CD4-positive, alpha-beta T cell treated with Interleukin-17A for 4 hours (primary cell): ENCODE measurements around the gene IBTK.
"Not testable (repeated sequence)": the region's sequence is repeated elsewhere in the genome, so short reads cannot be mapped to it uniquely, and the experiment has no call there.

Source experiments
- DNase-seq: peaks from one replicate; pipeline ENCODE4 v3.0.0-alpha.2; 2020; ENCODE audit warnings: mixed read lengths

IBTK gene

DNA sequence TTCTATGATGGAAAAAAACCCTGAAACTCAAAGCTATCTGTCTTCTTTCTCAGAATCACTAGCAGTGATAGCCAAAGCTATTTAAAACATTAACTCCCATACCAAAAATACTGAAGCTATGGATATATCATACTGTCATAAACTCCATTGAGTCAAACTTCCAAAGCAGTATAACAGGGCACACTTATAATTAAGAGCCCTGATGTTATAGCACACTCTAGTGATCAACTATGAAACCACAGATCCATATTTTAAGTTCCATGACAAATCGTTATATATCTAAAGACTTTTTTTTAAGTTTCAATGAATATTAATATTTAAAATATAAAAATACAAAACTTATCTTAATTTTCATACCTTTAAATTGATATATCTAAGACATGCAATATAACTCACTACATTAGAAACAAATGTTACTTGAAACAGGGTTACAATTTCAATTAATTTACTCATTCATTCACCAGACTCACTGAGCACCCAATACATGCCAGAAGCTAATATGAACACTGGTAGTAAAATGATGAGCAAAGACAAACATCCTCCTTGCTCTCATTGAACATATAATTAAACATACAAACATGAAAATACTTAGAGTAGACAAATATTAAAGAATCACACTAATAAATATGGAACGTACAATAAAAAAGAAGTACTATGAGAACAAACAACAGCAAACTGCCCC is 69.3 kb downstream of the IBTK start:
- DNase-seq: no peak

- no peak for DNase-seq
Measured at GRCh38 chr6:82176616-82177015, 70.9 kb downstream of the IBTK start.

DNA sequence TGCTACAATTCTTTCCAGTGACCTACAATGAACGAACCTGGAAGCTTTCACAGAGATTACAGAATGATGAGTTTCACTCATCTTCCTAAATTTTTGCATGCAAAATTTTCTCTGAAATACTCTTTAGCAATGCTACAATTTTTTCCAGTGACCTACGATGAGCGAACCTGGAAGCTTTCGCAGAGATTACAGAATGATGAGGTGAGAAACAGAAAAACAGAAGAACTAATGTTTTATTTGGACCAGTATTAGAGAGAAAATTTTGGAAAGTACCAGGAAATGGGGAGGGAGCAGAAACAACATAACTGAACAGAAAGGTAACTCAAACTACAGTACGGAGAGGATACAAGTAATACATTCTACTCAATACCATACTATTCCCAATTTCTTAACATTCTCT is 75.0 kb downstream of the IBTK start:
- DNase-seq: no peak

DNA sequence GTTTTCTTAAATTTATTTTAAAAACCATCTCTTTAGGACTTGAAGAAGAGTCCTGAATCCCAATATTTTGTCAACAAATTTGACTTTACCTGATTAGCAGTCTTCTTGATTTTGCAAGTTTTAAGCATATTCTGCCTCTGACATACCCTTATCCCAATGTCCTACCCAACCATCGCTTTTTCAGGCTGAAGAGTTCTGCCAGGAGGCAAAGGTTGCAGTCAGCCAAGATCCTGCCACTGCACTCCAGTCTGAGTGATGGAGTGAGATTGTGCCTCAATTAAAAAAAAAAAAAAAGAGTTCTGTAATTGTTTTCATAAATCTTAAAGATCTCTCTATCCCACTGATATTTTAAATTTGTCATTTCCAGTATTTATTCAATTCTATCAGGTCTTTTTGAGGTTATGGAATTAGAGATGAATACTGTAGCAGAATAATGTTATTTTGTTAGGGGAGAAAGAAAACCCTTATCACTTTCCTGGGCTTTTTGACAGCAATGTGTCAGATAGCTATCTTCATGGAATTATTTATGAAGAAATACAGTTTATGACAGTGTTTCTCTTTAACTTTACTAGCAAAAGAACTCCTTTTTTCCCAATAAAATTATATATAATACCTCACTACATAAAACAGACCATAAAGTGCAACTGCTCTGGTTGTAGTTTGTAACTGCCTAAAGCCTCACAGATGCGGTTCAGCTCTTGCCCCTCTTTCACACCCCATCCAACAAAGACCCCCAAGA is 78.2 kb downstream of the IBTK start:
- DNase-seq: no peak

GRCh38 chr6:82166493-82166892 is 81.1 kb downstream of the IBTK start:
- DNase-seq: no peak

DNA sequence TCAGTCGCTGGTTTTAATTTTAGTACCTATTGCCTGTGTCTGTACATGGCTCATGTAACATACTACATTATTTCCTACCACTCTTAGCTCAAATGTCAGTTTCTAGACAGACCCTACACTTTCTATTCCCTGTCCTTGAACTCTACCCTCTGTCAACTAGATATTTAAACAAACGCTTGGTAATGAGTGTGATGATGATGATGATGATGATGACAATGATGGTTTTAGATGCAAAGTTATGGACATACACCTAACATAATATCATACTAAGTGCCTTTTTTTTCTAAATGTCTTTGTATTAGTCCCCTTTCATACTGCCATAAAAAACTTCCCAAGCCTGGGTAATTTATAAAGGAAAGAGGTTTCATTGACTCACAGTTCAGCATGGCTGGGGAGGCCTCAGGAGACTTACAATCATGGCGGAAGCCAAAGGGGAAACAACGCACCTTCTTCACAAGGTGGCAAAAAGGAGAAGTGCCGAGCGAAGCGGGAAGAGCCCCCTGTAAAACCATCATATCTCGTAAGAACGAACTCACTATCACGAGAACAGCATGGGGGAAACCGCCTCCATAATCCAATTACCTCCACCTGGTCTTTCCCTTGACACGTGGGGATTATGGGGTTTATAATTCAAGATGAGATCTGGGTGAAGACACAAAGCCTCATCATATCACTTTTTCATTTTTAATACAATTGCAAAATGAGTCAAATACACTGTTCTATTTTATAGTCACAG is 87.1 kb downstream of the IBTK start:
- DNase-seq: no peak

GRCh38 chr6:82152786-82153185 is 94.8 kb downstream of the IBTK start:
- not testable (repeated sequence) for DNase-seq

DNA sequence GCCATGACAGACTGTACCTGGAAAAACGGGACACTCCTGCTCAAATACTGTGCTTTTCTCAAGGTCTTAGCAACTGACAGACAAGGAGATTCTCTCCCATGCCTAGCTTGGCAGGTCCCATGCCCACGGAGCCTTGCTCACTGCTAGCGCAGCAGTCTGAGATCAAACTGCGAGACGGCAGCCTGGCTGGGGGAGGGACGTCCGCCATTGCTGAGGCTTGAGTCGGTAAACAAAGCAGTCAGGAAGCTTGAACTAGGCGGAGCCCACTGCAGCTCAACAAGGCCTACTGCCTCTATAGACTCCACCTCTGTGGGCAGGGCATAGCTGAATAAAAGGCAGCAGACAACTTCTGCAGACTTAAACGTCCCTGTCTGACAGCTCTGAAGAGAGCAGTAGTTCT is 96.4 kb downstream of the IBTK start:
- not testable (repeated sequence) for DNase-seq

DNA sequence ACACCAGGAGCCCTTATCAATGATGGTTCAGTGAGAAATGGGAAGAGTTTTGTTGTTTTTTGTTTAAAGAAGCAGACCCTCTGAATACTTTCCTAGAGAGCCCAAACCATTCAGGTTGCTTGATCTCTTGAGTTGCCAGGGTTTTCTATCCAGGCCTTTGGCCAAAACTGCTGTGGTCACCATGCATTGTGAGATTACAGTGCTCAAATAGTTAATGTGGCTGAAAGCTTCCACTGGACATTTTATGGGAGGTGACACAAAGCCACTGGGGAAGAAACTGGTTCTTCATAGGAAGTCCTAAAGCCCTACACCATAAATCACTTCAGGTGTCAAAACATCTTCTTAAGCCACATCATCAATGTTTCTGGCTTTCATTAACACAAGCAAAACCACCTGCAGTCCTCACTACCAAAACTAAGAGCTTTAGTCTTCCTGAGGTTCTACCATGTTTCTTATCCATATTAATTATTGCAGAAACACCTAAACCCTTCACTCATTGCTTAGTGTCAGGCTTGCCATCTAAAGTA is 101.6 kb downstream of the IBTK start:
- DNase-seq: no peak

GRCh38 chr6:82144852-82145340 is 102.6 kb downstream of the IBTK start:
- DNase-seq: no peak

- DNase-seq: no peak
Measured at GRCh38 chr6:82144007-82144851, 103.3 kb downstream of the IBTK start.

DNA sequence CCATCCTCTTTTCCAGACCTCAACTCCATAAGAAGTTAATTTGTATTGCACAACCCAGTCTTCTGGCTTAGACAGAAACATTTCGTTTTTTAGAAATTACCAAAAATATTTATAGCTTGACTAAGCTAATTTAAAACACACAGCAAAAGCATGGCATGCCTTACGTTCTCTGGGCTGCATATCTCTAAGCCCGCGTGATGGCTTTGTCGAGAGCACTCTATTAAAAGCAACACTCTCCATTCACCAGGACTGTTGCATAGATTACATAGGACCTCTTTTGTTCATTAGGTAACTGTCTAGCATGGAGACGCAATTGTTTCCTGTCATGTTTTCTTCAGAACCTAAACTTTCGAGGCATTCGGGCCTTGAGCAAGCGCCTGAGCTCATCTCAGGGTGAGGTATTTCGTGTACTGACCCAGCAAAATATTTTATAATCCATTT is 104.5 kb downstream of the IBTK start:
- no peak for DNase-seq

GRCh38 chr6:82142524-82142923 is 105.0 kb downstream of the IBTK start:
- DNase-seq: no peak

GRCh38 chr6:82138075-82138791 is 109.3 kb downstream of the IBTK start:
- no peak for DNase-seq

DNA sequence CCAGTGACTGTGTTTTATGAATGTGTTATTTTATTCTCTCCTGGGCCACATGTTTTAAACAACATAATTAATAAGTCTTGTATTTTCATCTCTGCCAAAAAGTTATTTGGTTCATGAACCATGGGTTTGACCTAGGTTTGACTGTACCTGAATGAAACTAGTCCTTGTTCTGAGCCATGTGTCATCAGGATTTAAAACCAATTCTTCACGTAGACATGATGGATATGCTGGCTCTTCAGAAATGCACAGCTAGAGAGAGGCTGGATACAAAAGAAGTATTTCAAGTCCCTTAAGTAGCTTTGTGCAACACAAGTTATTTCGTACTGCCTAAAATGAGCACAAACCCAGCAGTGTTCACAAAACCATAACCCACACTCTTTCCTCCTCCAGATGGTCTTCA is 116.1 kb downstream of the IBTK start:
- no peak for DNase-seq

- DNase-seq: no peak
Measured at GRCh38 chr6:82129797-82130196, 117.7 kb downstream of the IBTK start.

DNA sequence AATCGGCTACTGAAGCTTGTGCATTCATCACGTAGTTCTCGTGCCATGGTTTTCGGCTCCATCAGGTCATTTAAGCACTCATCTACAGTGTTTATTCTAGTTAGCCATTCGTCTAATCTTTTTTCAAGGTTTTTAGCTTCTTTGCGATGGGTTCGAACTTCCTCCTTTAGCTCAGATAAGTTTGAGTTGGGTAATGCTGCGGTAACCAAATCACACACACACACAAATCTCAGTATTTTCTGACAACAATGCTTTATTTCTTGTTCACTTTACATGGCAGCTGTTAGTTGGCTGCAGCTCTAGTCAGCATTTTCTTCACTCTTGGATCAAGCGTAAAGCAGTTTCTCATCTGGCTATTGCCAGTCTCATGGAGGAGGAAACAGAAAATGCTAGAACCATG is 118.6 kb downstream of the IBTK start:
- DNase-seq: not testable (repeated sequence)

DNA sequence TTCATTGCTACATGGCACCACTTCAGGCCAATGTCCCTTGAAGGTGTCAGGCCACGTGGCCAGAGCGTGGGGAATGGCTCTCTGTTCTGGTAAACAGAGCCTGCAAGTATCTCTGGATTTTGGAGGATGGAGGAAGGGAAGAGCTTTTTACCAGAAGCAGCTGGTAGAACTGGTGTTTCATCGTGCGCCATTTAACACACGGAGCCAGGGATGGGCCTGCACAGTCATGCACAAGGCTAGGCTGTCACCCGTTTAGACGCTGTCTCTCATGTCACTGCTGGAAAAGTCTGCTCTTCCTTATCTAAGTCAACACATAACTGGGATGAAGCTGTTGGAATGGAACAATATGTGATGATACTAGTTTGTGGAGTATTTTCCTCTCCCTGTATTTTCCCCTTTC is 123.9 kb downstream of the IBTK start:
- DNase-seq: no peak
